Measurements from ENCODE around the gene GNRHR.

The GNRHR gene

DNA sequence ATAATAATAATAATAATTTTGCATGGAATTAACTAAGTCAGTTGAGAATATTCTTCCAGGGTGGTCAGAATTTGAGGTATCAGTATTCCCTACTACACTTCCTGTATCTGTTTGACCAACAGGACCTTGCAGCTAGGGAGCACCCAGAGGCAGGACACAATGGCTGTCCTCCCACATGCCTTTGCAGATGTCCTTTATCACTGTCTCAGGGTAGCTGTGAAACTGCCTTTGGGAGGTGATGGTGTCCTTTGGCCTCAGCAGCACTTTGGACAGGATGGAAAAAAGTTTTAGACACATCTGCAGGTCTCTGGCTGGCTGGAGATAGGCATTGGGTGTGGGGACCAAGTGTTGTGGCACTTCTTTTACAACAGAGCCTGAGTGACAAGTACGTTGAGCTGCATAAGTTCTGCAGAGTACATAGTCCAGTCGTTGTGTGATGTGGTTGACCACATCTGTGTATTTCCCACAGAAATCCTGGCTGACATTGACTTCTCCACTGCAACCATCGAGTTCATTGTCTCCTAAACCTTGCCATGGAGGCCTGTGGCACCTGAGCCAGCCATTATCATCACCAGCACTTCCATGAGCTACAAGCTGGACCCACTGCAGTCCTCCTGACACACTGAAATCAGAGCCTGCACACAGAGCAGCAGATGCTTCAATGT is 34.1 kb downstream of the GNRHR start:
- Mint-ChIP-seq H3K4me3 (no peak overlapping the region), H3K9me3 (no peaks in the 10 kb centered on the region), H3K4me1 (no peaks in the 10 kb centered on the region), H3K27me3 (ENCODE audit: low read depth) (no peaks in the 10 kb centered on the region), H3K36me3 (ENCODE audit: low read depth) (peaks cover 42% of the 10 kb centered on the region), H3K27ac (no peak overlapping the region)
- no peak for TF ChIP-seq CTCF (IDR thresholded peaks at IDR 0.05; ENCODE audit: unreplicated experiment in 3 of 3)

GRCh38 chr4:67718848-67719247 is 35.3 kb downstream of the GNRHR start:
- H3K27ac Mint-ChIP-seq: no peak overlapping the region
- no peak overlapping the region for H3K4me3 Mint-ChIP-seq
- H3K4me1 Mint-ChIP-seq: no peaks in the 10 kb centered on the region
- H3K36me3 Mint-ChIP-seq (ENCODE audit: low read depth): peaks cover 45% of the 10 kb centered on the region
- no peaks in the 10 kb centered on the region for H3K27me3 Mint-ChIP-seq (ENCODE audit: low read depth)
- H3K9me3 Mint-ChIP-seq: no peaks in the 10 kb centered on the region
- TF ChIP-seq CTCF (IDR thresholded peaks at IDR 0.05; ENCODE audit: unreplicated experiment in 3 of 3): no peak

DNA sequence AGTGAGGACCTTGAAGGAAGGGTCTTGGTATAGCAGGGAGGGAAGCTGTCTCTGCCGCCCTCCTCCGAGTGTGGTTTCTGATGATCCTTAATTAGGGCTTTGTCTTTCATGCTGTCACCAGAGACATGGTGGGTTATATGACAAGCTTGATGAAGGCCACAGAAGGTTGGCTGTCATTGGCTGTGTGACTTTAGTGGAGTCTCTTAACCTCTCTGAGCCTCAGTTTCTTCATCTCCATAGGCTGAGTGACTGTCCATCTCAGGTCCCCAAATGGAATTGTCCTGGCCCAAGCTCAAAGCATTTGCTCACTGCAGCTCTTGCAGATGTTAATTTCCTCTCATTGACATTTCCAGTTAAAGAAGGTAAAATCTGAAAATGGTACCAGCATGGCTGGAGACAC is 36.6 kb downstream of the GNRHR start:
- Mint-ChIP-seq H3K36me3 (ENCODE audit: low read depth) (peaks cover 36% of the 10 kb centered on the region), H3K9me3 (no peaks in the 10 kb centered on the region), H3K4me3 (no peak overlapping the region), H3K4me1 (no peaks in the 10 kb centered on the region), H3K27me3 (ENCODE audit: low read depth) (no peaks in the 10 kb centered on the region), H3K27ac (no peak overlapping the region)
- TF ChIP-seq CTCF (IDR thresholded peaks at IDR 0.05; ENCODE audit: unreplicated experiment in 3 of 3): no peak

DNA sequence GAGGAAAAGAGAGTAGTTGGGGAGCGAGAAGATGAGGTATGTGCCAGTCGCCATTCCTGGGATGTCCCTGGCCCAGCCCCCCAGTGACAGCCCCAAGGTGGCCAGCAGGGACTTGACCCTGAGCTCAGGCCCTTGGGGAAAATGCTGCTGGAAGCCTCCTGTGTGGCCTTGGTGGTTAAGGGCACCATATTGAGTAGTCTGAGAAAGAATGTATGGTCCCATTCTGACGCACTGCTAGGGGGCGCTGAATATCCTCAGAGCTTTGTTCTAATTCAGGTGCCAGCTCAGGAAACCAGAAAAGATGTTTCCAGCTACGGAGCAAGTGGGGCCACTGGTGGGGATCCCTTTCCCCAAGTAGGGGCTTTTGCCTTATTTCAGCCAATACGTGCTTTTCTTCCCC is 39.2 kb downstream of the GNRHR start:
- Mint-ChIP-seq H3K4me3 (no peak overlapping the region), H3K36me3 (ENCODE audit: low read depth) (peaks cover 16% of the 10 kb centered on the region), H3K4me1 (peaks cover 6% of the 10 kb centered on the region), H3K27ac (no peak overlapping the region), H3K9me3 (no peaks in the 10 kb centered on the region), H3K27me3 (ENCODE audit: low read depth) (no peaks in the 10 kb centered on the region)
- TF ChIP-seq CTCF (IDR thresholded peaks at IDR 0.05; ENCODE audit: unreplicated experiment in 3 of 3): no peak

- peaks cover 22% of the 10 kb centered on the region for H3K36me3 Mint-ChIP-seq (ENCODE audit: low read depth)
- no peak overlapping the region for H3K4me3 Mint-ChIP-seq
- H3K9me3 Mint-ChIP-seq: no peaks in the 10 kb centered on the region
- H3K4me1 Mint-ChIP-seq: peaks cover 6% of the 10 kb centered on the region
- no peak for TF ChIP-seq CTCF (IDR thresholded peaks at IDR 0.05; ENCODE audit: unreplicated experiment in 3 of 3)
- H3K27ac Mint-ChIP-seq: no peak overlapping the region
- H3K27me3 Mint-ChIP-seq (ENCODE audit: low read depth): no peaks in the 10 kb centered on the region
Measured at GRCh38 chr4:67714248-67714583, 40.0 kb downstream of the GNRHR start.

DNA sequence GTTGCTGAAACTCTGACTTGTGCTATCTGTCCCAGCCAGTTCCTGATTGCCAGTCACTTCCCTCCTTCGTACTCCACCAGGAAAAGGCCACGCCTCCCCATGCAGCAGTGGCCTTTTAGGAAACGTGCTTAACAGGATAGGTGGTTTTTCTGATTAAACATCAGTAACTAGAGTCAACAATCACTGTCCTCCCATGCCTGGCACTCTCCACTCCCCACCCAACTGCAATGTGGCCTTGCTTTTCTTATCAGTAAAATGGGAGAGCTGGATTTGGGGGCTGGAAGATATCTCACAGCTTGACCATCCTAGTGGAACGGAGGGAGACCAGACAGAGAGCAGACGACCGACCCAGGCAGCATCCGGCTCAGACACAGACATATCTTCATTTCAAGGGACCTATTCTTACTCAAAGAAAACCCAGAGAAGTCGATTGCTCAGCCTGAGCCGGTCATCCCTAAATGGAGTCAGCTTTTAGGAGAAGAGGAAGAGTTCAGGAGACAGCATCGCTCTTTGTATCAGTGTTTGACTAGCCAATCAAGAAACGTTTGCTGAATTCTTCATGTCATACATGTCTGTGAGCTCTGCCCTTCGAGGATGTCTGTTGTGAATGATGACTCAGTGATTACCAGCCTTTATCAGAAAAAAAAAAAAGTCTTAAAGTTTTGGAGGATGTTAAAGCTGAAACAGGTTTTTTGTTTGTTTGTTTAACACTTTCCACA is 40.5 kb downstream of the GNRHR start:
- no peak for TF ChIP-seq CTCF (IDR thresholded peaks at IDR 0.05; ENCODE audit: unreplicated experiment in 3 of 3)
- H3K27ac Mint-ChIP-seq: no peak overlapping the region
- no peak overlapping the region for H3K4me3 Mint-ChIP-seq
- H3K36me3 Mint-ChIP-seq (ENCODE audit: low read depth): peaks cover 24% of the 10 kb centered on the region
- no peaks in the 10 kb centered on the region for H3K27me3 Mint-ChIP-seq (ENCODE audit: low read depth)
- peaks cover 6% of the 10 kb centered on the region for H3K4me1 Mint-ChIP-seq
- no peaks in the 10 kb centered on the region for H3K9me3 Mint-ChIP-seq
